ENCODE data around the gene DHRS11.

DHRS11 gene

DNA sequence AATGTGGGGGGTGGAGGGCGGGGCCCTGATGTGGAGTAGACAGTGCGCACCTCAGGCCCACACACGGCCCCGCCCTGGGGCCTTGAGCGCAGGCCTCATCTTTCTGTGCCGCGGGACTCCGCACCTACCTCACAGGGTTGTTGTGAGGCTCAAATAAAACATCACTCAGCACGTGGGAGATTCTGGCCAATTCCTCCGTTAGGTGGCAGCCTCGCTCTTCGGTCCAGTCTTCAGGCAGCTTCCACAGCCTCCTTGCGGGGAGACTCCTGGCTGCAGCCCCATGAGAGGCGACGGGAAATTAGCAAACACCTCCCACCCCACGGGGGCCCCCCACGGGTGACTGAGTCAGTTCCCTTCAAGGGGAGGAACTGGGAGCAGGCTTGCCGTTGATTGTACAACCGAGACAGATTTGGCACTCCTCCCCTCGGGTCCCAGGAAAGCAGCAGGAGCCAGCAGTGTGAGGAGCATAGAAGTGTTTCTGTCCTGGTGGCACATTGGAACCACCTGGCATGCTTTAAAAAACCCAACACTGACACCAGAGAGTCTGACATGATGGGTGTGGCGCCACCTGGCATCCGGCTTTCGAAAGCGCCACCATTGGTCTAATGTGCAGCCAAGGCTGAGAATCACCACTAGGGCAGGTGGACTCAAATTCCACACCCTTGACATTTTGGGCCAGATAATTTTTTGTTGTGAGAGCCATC, 17.3 kb downstream of the DHRS11 start:
- Histone ChIP-seq H2AFZ (ENCODE audit: low read depth) (0 out of 2 replicates have a peak overlapping the region, but pooled peaks have one; percentile 33), H3K27me3 (ENCODE audit: insufficient read depth, low read depth) (no peaks in the 10 kb centered on the region), H3K79me2 (ENCODE audit: insufficient read depth, low read depth) (peaks cover 7% of the 10 kb centered on the region; the same call in 1 of the 2 replicates), H3K4me2 (peak overlapping the region; percentile 74), H3K4me1 (ENCODE audit: low read depth, poor library complexity, severe bottlenecking) (peaks cover 35% of the 10 kb centered on the region), H4K20me1 (ENCODE audit: insufficient read depth) (no peaks in the 10 kb centered on the region), H3K27ac (peak overlapping the region; percentile 81), H3K9ac (peak overlapping the region; percentile 47), H3K4me3 (IDR thresholded peaks at IDR 0.05; ENCODE audit: insufficient read depth, low read depth, low read length) (no peak overlapping the region), H3K36me3 (ENCODE audit: insufficient read depth) (no peaks in the 10 kb centered on the region)
- TF ChIP-seq, protein P1, sequence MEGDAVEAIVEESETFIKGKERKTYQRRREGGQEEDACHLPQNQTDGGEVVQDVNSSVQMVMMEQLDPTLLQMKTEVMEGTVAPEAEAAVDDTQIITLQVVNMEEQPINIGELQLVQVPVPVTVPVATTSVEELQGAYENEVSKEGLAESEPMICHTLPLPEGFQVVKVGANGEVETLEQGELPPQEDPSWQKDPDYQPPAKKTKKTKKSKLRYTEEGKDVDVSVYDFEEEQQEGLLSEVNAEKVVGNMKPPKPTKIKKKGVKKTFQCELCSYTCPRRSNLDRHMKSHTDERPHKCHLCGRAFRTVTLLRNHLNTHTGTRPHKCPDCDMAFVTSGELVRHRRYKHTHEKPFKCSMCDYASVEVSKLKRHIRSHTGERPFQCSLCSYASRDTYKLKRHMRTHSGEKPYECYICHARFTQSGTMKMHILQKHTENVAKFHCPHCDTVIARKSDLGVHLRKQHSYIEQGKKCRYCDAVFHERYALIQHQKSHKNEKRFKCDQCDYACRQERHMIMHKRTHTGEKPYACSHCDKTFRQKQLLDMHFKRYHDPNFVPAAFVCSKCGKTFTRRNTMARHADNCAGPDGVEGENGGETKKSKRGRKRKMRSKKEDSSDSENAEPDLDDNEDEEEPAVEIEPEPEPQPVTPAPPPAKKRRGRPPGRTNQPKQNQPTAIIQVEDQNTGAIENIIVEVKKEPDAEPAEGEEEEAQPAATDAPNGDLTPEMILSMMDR (conservative IDR thresholded peaks at IDR 0.05; ENCODE audit: low read depth, low read length): peak; percentile 76

DNA sequence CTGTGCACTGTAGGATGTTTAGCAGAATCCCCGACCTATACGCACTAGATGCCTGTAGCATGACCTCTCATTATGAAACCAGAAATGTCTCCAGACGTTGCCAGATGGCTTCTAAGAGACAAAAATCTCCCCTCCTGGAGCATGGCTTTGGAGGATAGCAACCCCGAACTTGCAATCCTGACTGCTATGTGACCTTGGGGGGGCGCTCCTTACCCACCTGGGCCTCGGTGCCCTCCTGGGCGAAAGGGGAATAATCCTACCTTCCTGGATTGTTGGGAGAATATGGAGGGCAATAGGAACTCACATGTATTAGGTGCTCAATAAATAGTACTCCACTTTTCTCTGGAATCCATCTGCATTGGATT, 17.8 kb downstream of the DHRS11 start:
- Histone ChIP-seq H3K4me2 (peak overlapping the region; percentile 74; the same call in 1 of the 2 replicates), H4K20me1 (ENCODE audit: insufficient read depth) (no peaks in the 10 kb centered on the region), H3K79me2 (ENCODE audit: insufficient read depth, low read depth) (0 out of 2 replicates have a peak, but pooled peaks cover 1% of the 10 kb centered on the region), H3K4me1 (ENCODE audit: low read depth, poor library complexity, severe bottlenecking) (peaks cover 30% of the 10 kb centered on the region), H2AFZ (ENCODE audit: low read depth) (no peak overlapping the region), H3K27ac (peak overlapping the region; percentile 81; the same call in 1 of the 2 replicates), H3K4me3 (IDR thresholded peaks at IDR 0.05; ENCODE audit: insufficient read depth, low read depth, low read length) (no peak overlapping the region), H3K9ac (0 out of 2 replicates have a peak overlapping the region, but pooled peaks have one; percentile 47), H3K36me3 (ENCODE audit: insufficient read depth) (no peaks in the 10 kb centered on the region), H3K27me3 (ENCODE audit: insufficient read depth, low read depth) (no peaks in the 10 kb centered on the region)
- TF ChIP-seq, protein P1 (conservative IDR thresholded peaks at IDR 0.05; ENCODE audit: low read depth, low read length): no peak

DNA sequence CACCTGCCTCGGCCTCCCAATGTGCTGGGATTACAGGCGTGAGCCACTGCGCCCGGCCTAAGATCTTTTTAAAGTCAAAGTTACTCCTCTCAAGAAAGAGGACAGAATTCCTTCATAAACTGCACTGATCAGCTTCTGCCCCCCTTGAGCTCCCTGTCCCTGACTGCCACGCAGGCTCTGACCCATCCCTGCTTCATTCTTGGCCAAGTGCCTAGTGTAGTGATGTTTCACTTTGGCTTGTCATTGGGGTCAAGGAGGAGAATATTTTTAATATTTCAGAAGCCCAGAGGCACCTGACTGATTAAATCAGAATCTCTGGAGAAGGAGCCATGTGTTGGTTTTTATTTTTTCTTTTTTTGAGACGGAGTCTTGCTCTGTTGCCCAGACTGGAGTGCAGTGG, 18.8 kb downstream of the DHRS11 start:
- no peak overlapping the region for H3K9ac ChIP-seq
- H3K4me1 ChIP-seq (ENCODE audit: low read depth, poor library complexity, severe bottlenecking): peaks cover 30% of the 10 kb centered on the region
- no peaks in the 10 kb centered on the region for H3K36me3 ChIP-seq (ENCODE audit: insufficient read depth)
- H3K4me3 ChIP-seq (IDR thresholded peaks at IDR 0.05; ENCODE audit: insufficient read depth, low read depth, low read length): no peak overlapping the region
- H3K27me3 ChIP-seq (ENCODE audit: insufficient read depth, low read depth): no peaks in the 10 kb centered on the region
- H2AFZ ChIP-seq (ENCODE audit: low read depth): no peak overlapping the region
- TF ChIP-seq, protein P1 (conservative IDR thresholded peaks at IDR 0.05; ENCODE audit: low read depth, low read length): no peak
- no peaks in the 10 kb centered on the region for H4K20me1 ChIP-seq (ENCODE audit: insufficient read depth)
- no peak overlapping the region for H3K27ac ChIP-seq
- no peaks in the 10 kb centered on the region for H3K79me2 ChIP-seq (ENCODE audit: insufficient read depth, low read depth)
- H3K4me2 ChIP-seq: no peak overlapping the region

DNA sequence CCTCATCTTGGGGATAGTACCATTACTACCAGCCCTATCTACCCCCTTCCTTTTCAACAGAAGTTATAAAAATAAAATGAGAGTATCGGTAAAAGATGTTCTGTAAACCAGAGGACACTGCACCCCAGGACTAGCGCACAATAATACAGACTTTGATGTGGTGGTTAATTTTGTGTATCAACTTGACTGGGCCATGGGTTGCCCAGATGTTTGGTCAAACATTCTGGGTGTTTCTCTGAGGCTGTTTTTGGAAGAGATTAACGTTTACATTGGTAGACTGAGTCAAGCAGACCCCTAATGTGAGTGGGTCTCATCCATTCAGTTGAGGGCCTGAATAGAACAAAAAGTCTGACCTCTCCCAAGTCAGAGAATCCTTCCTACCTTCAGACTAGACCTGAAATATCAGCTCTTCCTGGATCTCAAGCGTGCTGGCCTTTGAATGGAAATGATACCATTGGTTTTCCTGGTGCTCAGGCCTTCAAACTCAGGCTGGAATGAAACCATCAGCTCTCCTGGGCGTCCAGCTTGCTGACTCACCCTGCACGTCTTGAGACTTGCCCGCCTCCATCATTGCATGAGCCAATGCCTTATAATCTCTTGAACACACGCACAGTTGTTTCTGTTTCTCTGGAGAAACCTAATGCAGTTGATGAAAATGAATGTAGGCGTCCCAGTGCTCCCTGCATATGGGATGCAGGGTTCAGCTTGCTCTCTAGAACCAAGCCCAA, 19.8 kb downstream of the DHRS11 start:
- Histone ChIP-seq H4K20me1 (ENCODE audit: insufficient read depth) (no peaks in the 10 kb centered on the region), H3K4me1 (ENCODE audit: low read depth, poor library complexity, severe bottlenecking) (peaks cover 30% of the 10 kb centered on the region), H2AFZ (ENCODE audit: low read depth) (no peak overlapping the region), H3K27ac (no peak overlapping the region), H3K4me3 (IDR thresholded peaks at IDR 0.05; ENCODE audit: insufficient read depth, low read depth, low read length) (no peak overlapping the region), H3K36me3 (ENCODE audit: insufficient read depth) (no peaks in the 10 kb centered on the region), H3K79me2 (ENCODE audit: insufficient read depth, low read depth) (no peaks in the 10 kb centered on the region), H3K9ac (no peak overlapping the region), H3K4me2 (no peak overlapping the region), H3K27me3 (ENCODE audit: insufficient read depth, low read depth) (no peaks in the 10 kb centered on the region)
- TF ChIP-seq, protein P1 (conservative IDR thresholded peaks at IDR 0.05; ENCODE audit: low read depth, low read length): no peak

Data from KMS-11 (cell line).